Erythroblast (primary cell): ENCODE measurements around the gene SH3RF1.

ENCODE experiments used
- DNase-seq, 2 experiments: peaks; one replicate each; lab custom pipeline; 2025; lab: John Stamatoyannopoulos, UW
- GATA1 ChIP-seq: IDR thresholded peaks from 2 replicates; pipeline ENCODE4 v1.6.1; 2011; ENCODE audit warnings: low read depth, mild to moderate bottlenecking, control low read depth, low read length, moderate library complexity
- POLR2A ChIP-seq: IDR thresholded peaks from 2 replicates; pipeline ENCODE4 v1.6.1; 2011; ENCODE audit warnings: mild to moderate bottlenecking, low read length

The SH3RF1 gene

DNA sequence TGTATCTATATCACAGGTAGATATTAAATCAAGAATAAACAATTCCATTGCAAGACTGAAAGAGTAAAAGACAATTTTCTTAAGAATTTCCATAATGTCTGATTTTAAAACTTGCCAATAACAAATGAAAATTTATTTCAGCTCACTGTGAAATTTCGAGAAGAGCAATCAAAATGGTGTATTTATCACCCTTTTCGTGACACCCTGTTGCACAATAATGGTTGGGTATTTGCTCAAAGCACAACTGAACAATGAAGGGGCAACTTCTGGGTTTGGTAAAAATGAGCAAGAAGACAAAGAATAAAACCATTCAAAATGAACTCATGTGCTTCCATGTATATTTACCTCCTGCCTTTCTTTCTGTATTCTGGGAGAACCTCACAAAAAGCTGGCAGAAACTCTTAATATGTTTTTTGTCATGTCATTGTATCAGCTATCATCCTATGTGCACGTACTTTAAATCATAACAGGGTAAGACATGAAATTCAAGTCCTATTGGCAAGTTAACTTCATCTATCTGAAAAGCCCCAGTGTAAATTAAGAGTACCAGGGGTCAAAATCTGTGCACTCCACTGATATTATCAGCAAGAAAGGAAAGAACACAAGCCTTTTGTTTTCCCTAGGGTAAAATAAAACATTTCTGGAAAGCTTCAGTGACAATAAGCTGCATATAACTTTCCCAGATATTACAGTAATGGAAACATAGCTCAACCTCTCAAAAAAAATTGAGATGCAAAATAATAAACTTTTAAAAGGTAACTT, 133.8 kb downstream of the SH3RF1 start:
- DNase-seq: no peak
- TF ChIP-seq POLR2A (no peak), GATA1 (no peak)

- no peak for TF ChIP-seq GATA1
- no peak for TF ChIP-seq POLR2A
- no peak for DNase-seq
Observed at GRCh38 chr4:169136330-169136729, 134.4 kb downstream of the SH3RF1 start.

DNA sequence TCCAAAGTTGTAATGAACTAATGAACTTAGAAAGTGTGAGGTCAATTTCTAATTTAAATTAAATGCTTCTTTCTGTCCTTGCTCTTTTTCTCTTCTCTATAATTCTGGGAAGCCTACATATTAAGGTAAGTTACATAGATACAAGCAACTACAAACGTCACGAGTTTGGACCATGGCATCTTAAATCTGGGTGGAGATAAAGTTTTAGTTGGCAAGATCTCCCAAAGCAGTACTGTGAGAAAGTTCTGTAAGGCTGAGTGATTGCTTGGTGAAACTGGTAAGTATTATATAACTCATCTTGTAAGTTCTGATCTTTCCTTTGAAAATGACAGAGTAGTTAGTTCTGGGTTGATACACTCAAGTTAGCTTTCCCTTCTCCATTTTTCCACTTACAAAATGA, 135.0 kb downstream of the SH3RF1 start:
- TF ChIP-seq GATA1 (no peak), POLR2A (no peak)
- DNase-seq: no peak

DNA sequence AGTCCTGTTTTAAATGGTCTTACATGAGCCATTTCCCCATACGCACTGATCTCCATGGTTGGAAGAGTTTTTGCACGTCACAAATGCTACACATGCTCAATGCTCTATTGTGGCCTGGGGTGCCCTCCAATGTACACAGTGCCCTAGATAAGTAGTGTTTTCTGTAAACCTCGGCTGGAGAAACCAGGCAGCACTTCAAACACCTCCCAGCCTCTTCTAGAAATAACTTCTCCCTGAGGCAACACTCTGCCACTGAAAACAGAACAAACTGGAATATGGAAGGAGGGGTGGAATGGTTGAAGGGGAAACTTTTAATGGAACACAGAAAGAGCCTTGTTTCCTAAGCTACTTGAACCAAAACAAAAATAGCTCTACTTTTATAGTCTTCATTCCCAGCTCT, 136.8 kb downstream of the SH3RF1 start:
- DNase-seq: no peak
- no peak for TF ChIP-seq GATA1
- TF ChIP-seq POLR2A: no peak

DNA sequence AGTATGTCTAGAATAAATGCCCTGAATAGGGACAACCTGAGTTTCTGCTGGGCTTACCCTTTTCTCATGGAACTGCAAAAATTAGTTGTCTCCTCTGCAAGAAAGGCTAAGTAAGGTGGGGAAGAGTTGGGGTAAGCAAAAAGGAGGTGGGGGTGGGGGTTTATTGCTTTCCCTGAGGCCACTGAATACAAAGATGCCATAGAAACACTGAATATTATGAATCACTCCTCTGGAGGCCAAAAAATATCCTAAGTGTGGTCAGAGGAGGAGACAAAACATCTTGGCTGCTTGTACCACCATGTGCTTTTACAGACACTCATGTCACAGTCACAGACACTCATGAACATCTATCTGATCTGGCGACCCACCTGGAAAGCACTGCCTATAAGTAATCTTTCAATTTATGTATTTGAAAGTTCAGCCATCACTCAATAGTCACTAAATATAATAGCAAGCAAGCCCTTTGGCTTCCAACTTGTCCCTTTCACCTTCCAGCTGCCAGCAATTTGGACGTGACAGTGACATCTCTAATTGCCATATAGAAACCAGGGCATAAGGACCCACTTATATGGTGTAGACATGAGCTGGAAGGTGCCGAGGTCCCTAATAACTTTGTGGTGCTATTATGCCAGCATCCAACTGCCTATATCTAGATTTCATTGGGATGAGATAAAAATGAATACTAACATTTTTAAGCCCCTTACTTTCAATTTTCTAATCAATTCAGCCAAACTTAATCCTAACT, 138.0 kb downstream of the SH3RF1 start:
- DNase-seq: no peak

DNA sequence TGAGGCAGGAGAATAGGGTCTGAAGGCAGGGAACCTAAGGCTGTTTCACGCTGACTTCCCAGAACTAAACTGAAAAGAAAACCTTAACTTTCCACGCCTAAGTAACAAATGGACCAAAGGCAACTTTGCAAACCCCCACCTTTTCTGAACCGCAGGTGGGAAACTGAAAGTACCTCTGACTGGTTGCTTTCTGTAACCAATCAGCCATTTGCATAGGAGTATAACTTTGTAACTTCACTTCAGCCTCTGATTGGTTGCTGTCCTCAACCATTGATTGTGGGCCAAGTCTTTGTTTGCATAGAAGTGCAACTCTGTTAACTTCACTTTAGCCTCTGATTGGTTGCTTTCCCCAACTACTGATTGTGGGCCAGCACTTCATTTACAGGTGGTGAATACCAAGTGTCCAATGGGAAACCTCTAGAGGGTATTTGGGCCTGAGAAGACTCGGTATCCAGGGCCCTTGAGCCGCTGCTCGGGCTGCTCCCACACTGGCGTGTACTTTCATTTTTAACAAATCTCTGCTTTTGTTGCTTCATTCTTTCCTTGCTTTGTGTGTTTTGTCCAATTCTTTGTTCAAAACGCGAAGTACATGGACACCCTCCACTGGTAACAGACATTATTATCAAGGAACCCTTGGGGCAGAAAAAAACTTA, 139.1 kb downstream of the SH3RF1 start:
- TF ChIP-seq POLR2A: no peak
- TF ChIP-seq GATA1: no peak
- no peak for DNase-seq

More for the DNA sequence above, 138.0 kb downstream of the SH3RF1 start:
- TF ChIP-seq POLR2A (no peak), GATA1 (no peak)

DNA sequence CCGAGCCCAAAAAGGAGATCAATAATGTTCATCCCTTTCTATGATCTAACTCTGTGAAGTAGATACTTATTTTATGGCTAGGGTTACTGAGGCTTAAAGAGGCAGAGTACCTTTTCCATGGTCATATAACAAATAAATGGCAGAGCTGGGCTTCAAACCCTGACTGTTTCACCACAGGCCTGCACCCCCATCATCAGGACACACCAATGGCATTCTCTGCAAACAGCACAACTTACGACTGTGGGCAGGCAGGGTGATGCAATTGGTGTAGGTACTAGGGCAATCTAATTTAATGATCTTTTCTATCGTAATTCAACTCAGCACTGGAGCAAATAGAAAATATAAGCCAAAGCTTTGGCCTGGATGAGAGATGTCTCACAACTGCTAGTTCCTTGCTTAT, 141.9 kb downstream of the SH3RF1 start:
- TF ChIP-seq GATA1 (no peak), POLR2A (no peak)

GRCh38 chr4:169127314-169127713, 143.4 kb downstream of the SH3RF1 start:
- no peak for DNase-seq
- TF ChIP-seq POLR2A: no peak
- TF ChIP-seq GATA1: no peak

More for the DNA sequence above, 141.9 kb downstream of the SH3RF1 start:
- DNase-seq: no peak

GRCh38 chr4:169124661-169125060, 146.1 kb downstream of the SH3RF1 start:
- TF ChIP-seq POLR2A (no peak), GATA1 (no peak)
- no peak for DNase-seq

DNA sequence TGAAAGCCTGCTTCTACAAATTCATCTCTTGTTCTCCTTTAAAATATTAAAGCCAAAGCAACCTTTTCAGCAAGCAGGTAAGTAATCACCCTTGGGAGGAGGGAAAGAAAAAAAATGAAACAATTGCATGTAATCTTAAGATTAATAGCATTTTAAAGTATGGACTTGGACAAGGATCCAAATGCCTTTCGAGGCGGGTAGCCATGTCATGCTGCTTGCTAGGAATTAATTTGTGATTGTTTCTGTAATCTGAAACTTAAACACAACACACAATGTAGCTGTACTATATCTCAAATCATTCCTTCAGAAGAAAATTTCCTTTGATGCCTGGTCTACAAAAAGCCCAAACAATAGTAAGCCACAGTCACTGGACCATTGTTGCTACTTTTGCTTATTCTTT, 148.3 kb downstream of the SH3RF1 start:
- no peak for DNase-seq
- no peak for TF ChIP-seq GATA1
- no peak for TF ChIP-seq POLR2A

DNA sequence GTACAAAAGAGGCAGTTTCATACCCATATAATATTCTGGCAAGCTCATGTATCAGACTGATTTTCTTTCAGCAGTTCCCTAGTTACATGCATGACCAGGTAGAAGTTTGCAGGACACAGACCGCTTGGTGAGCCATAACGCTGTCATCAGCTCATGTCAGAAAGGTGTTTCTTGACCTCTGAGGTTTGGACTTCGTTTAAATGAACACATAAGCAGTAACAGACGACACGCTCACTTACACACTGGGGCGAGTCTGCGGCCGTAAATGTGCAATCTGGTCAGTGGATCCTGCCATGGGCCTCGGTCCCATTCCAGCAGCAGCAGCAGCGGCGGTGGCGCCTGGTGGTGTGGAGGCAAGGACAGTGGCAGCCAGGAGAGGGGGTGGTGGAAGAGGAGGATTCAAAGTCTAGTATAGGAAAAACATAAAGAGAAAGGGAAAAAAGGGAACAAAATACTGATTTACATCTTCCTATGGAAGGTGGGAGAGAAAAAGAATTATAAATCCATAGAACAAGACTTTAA, 148.8 kb downstream of the SH3RF1 start:
- TF ChIP-seq GATA1 (no peak), POLR2A (no peak)
- DNase-seq: no peak

GRCh38 chr4:169120624-169121023, 150.1 kb downstream of the SH3RF1 start:
- DNase-seq: no peak
- TF ChIP-seq GATA1 (no peak), POLR2A (no peak)

DNA sequence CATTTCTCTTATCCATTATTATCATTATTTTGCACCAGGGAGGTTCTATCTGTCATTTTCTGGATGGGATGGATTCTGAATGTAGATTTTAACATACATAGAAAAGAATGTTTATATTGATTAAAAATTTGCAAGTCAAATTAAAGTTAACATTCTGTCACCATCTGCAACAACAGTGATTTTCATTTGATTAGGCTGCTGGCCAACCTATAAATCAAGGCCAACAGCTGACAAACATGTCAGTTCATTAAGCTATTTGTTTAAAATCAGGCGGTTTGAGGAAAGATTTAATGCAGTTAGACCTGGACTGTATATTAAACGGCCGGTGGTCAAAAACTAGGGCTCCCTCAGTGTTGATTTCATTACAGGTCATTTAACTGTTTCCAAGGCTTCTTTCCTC, 151.2 kb downstream of the SH3RF1 start:
- TF ChIP-seq POLR2A (no peak), GATA1 (no peak)

More for the DNA sequence above, 151.2 kb downstream of the SH3RF1 start:
- no peak for DNase-seq
